Stomach (tissue), 4 donors: ENCODE results near the gene GALE.

Experiments
- CTCF ChIP-seq, 7 experiments: fragments of 450-650 bp in 4 of 7; fragments of 200-600 bp in 3 of 7; sonication (generic) in 3 of 7; IDR thresholded peaks; one replicate each; pipeline ENCODE4 v1.5.1; 2016 to 2019; ENCODE audit warnings: antibody characterized with exemption in 7 of 7, control low read depth in 2 of 7, mild to moderate bottlenecking in 1 of 7
- POLR2A ChIP-seq, 4 donors: fragments of 450-650 bp; IDR thresholded peaks; one replicate each; pipeline ENCODE4 v1.6.1; 2016; ENCODE audit warnings: antibody characterized with exemption in 4 of 4, control low read depth in 2 of 4, mild to moderate bottlenecking in 1 of 4, moderate library complexity in 1 of 4

- TF ChIP-seq POLR2A (IDR thresholded peaks at IDR 0.05) (no peak), CTCF (IDR thresholded peaks at IDR 0.05) (no peak)
Measured at GRCh38 chr1:23814016-23814415, 13.5 kb upstream of the GALE start.
